ENCODE measurements around the gene HMCN2.
"Not testable (repeated sequence)": the region's sequence is repeated elsewhere in the genome, so short reads cannot be mapped to it uniquely, and the experiment has no call there.

HMCN2 gene

GRCh38 chr9:130240410-130241197 lies 25.0 kb upstream of the HMCN2 start:
- peak; percentile 75 for DNase-seq

DNA sequence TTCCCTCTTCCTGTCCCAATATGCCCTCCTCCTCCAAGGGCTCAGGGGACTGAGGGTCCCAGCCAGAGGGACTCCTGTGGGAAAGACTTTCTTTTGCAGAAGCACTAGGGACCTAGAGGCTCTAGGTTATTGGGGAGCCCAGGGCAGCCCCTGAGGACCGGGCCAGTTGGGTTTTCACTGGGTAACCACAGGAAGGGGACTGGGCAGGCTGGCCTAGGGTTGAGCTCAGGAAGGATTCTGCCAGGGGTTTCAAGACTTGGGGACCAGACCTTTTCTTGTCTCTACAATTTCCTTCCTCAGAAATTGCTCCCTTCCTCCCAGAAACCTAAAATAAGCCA lies 24.4 kb upstream of the HMCN2 start:
- no peak for DNase-seq

GRCh38 chr9:130242270-130243014 lies 23.1 kb upstream of the HMCN2 start:
- DNase-seq, result no peak

DNA sequence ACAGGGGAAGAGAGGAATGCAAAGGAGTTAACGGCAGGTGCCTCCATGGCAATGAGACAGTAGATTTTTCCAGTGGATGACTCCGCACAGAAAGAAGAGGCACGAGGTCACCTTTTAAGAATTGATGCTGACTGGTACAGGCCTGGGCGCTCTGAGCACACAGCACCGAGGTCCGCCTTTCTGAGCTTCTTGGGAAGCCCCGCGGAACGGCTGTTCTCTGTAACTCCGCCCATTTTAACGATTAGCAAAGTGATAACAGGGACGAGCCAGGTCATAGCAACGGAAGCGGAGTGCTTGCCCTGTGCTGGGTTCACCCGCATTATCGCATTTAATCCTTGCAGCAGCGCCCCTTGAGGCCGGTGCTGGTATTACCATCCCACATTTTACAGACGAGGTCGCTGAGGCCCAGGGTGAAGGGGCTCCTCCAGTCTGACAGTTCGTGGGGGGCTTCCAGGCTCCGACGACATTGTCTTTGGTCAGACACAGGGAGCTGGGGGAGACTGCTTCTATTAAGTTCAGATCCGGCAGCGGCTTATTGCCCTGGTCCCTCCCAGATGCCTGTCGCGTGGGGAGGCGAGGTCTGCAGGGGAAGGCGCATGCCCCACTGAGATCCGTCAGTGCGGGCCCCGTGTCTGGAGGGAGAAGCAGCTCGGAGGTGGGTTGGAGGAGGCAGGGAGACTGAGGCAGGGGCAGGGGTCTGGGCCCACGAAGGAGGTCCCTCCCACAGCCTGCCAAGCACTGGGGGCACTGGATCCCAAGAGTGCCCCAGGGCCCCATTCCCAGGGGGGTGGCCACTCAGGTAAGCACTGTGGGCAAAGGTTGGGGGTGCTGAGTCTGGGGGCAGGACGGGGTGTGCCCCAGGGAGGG lies 22.3 kb upstream of the HMCN2 start:
- peak; percentile 41 for DNase-seq

- DNase-seq, result no peak
Measured at GRCh38 chr9:130243882-130244170, 21.7 kb upstream of the HMCN2 start.

DNA sequence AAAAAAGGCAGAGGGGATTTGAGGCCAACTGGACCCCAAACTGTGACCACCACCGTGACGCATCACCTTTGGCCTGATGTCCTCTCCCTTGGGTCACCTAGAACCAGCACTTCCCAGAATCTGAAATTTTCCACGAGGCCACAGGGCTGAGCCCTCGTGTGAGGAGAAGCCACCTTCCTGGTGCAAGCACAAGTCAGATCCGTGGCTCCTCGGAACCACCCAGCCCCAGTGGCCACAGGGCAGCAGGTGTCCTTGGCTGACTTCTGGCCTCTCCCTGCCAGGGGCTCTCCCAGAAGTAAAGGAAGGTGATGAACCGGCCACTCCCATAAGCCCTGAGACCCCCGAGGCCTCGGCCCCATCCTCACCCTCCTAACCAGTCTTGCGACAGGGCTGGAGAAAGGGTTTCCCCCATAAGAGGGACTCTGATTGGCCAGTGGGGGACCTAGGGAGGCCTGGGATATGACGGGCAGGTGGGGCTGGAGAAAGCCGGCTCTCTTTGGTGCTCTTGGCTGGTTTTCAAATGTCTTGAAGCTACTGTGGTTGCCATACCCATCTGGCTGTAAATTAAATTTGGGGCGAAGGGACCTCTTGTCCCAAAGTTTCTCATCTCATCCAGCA lies 20.9 kb upstream of the HMCN2 start:
- no peak for DNase-seq

- no peak for DNase-seq
Measured at GRCh38 chr9:130245474-130245873, 20.1 kb upstream of the HMCN2 start.

DNA sequence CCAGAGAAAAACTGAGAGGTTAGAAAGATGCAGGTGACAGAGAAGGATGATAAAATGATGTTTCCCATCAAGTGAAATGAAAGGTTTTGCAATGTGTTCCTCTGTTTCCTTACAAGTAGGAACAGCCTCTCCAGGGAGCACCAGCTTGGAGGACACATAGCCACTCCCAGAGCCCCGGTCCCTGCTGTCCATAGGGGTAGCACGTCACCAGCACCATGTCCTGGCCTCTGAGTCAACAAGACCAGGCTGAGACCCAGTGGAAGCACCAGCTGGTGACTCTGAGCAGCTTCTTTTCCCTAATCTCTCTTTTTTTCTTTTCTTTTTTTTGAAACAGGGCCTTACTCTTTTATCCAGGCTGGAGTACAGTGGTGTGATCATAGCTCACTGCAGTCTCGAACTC lies 19.4 kb upstream of the HMCN2 start:
- no peak for DNase-seq

- no peak for DNase-seq
Measured at GRCh38 chr9:130254747-130255630, 10.6 kb upstream of the HMCN2 start.

GRCh38 chr9:130255631-130256134 lies 9.9 kb upstream of the HMCN2 start:
- DNase-seq, result no peak

GRCh38 chr9:130256644-130257043 lies 8.9 kb upstream of the HMCN2 start:
- no peak for DNase-seq

GRCh38 chr9:130258137-130258536 lies 7.4 kb upstream of the HMCN2 start:
- not testable (repeated sequence) for DNase-seq

GRCh38 chr9:130259044-130259443 lies 6.5 kb upstream of the HMCN2 start:
- DNase-seq, result no peak

GRCh38 chr9:130260816-130261765 lies 4.5 kb upstream of the HMCN2 start:
- no peak for DNase-seq

GRCh38 chr9:130262061-130262745 lies 3.4 kb upstream of the HMCN2 start:
- no peak for DNase-seq

GRCh38 chr9:130262771-130263170 lies 2.8 kb upstream of the HMCN2 start:
- DNase-seq, result no peak

- no peak for DNase-seq
Measured at GRCh38 chr9:130263601-130264413, 1.8 kb upstream of the HMCN2 start.

GRCh38 chr9:130264414-130265350 lies 878 bp upstream of the HMCN2 start:
- no peak for DNase-seq

Data from fibroblast of skin of back (primary cell).